Measurements from ENCODE around the gene SPATC1L. TPM values are rescaled to one million over a fixed set of nuclear protein-coding genes. Genes with fewer than 3 reads are reported as not detected.
"Not testable (repeated sequence)": the region's sequence is repeated elsewhere in the genome, so short reads cannot be mapped to it uniquely, and the experiment has no call there.

Gene SPATC1L
- 1 to 10 TPM; 4.2 to 4.8 TPM for total RNA-seq

DNA sequence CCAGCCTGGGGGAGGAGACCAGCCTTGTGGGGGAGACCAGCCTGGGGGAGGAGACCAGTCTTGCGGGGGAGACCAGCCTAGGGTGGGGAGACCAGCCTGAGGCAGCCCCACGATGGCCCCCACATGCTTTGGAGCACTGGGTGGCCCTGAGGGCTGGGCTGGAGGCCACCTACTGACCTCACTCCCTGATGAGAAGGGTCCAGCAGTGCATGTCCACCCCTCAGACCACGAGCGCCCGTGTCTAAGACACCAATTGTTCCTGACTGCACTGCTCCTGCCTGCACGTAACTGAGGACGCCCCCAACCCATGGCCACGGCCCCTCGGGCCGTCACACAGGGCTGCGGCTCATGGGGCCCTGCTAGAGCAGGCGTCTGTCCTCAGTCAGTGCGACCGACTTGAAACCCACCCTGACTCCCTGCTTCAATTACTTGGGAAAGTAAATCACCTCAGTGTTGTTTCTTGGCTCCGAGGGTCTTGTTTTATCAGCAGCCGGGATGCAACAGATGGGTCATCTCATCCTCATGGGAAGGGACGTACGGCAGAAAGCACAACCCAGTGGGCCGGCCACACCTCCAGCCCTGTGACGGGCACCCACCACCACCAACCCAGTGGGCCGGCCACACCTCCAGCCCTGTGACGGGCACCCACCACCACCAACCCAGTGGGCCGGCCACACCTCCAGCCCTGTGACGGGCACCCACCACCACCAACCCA is at the start of gene SPATC1L:
SPATC1L (minus strand) TSS at position 550 of the 715 bp plus-strand sequence. CDS start 1,643 bp downstream, outside the sequence.
- CTCF ChIA-PET: no interaction called here
- H3K36me3 Mint-ChIP-seq: no peaks in the 10 kb centered on the region
- ATAC-seq: peak; percentile 66

GRCh38 chr21:46229923-46230260 is 45.6 kb upstream of the SPATC1L start:
- CTCF ChIA-PET: interaction anchor here (0.7 to 3.1 kb wide), 8 partner anchors 14 to 256 kb away, joined by 3 to 11 read pairs (median 4); partner anchors contain the start of genes C21orf58, MCM3AP and YBEY
- Mint-ChIP-seq H3K27me3 (no peaks in the 10 kb centered on the region), H3K4me3 (peak overlapping the region; percentile 85), H3K27ac (peak overlapping the region; percentile 71), H3K9me3 (ENCODE audit: low read depth) (no peaks in the 10 kb centered on the region), H3K4me1 (peaks cover 61% of the 10 kb centered on the region), H3K36me3 (peaks cover 31% of the 10 kb centered on the region)
- ATAC-seq: no peak
- no peak for DNase-seq

More for the DNA sequence above, at the start of gene SPATC1L:
- H3K9me3 Mint-ChIP-seq (ENCODE audit: low read depth): no peaks in the 10 kb centered on the region
- DNase-seq: peak; percentile 57
- peak within 1 kb of the TSS; percentile 76 for H3K4me3 Mint-ChIP-seq
- H3K27me3 Mint-ChIP-seq: no peaks in the 10 kb centered on the region
- peak within 1 kb of the TSS; percentile 83 for H3K27ac Mint-ChIP-seq
- H3K4me1 Mint-ChIP-seq: peaks cover 16% of the 10 kb centered on the region

- H3K4me3 Mint-ChIP-seq: peak overlapping the region; percentile 85
- CTCF ChIA-PET: interaction anchor here (0.7 to 3.1 kb wide), 9 partner anchors 14 to 256 kb away, joined by 3 to 11 read pairs (median 4); partner anchors contain the start of genes C21orf58, MCM3AP and YBEY
- peaks cover 55% of the 10 kb centered on the region for H3K4me1 Mint-ChIP-seq
- H3K27me3 Mint-ChIP-seq: no peaks in the 10 kb centered on the region
- peak overlapping the region; percentile 93 for H3K27ac Mint-ChIP-seq
- DNase-seq: no peak
- H3K9me3 Mint-ChIP-seq (ENCODE audit: low read depth): no peaks in the 10 kb centered on the region
- peak; percentile 35 for ATAC-seq
- H3K36me3 Mint-ChIP-seq: peaks cover 26% of the 10 kb centered on the region
Measured at GRCh38 chr21:46229133-46229922, 45.1 kb upstream of the SPATC1L start.

DNA sequence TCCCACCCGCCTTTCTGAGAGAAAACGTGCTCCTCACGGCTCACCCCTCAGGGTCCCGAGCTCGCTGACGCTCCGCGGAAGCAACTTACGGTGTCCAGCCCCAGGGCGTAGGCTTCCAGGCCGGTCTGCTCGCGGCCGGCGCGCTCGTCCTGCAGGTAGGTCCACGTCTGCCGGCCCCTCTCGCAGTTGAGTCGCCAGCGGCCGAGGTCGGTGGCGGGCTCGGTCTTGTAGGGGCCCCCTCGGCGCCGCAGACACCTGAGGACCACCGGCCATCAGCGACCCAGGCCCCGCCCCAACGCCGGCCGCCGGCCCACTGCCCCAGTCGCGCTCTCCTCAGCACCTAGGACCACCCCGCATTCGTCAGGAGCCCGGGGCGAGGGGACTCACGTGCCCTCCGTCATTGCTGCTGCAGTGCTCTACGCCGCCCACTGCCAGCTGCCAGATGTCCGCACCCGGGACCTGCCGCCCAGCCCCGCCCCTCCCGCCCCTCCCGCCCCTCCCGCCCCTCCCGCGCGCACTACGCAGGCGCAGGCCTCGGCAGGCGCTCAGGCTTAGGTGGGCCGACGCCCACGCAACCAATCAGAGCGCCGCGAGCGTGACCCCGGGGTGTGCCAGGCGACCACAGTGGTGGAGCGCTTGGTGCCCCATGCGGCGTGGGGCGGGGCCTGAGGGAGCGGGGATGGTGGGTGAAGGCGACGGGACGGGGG is 44.2 kb upstream of the SPATC1L start, which contains the start of gene LSS:
LSS (minus strand) TSS at position 430 of the 707 bp plus-strand sequence; CDS start at position 401, 29 bp downstream.
- DNase-seq: peak; percentile 99
- no peaks in the 10 kb centered on the region for H3K27me3 Mint-ChIP-seq
- ATAC-seq: peak; percentile 96
- peaks cover 47% of the 10 kb centered on the region for H3K4me1 Mint-ChIP-seq
- peak within 1 kb of the TSS; percentile 85 for H3K4me3 Mint-ChIP-seq
- peaks cover 18% of the 10 kb centered on the region for H3K36me3 Mint-ChIP-seq
- peak within 1 kb of the TSS; percentile 93 for H3K27ac Mint-ChIP-seq
- CTCF ChIA-PET: interaction anchor here (1.3 to 3.1 kb wide), 3 partner anchors 57 to 85 kb away, joined by 3 to 11 read pairs (median 10); partner anchors contain the start of genes MCM3AP and YBEY
- no peaks in the 10 kb centered on the region for H3K9me3 Mint-ChIP-seq (ENCODE audit: low read depth)

DNA sequence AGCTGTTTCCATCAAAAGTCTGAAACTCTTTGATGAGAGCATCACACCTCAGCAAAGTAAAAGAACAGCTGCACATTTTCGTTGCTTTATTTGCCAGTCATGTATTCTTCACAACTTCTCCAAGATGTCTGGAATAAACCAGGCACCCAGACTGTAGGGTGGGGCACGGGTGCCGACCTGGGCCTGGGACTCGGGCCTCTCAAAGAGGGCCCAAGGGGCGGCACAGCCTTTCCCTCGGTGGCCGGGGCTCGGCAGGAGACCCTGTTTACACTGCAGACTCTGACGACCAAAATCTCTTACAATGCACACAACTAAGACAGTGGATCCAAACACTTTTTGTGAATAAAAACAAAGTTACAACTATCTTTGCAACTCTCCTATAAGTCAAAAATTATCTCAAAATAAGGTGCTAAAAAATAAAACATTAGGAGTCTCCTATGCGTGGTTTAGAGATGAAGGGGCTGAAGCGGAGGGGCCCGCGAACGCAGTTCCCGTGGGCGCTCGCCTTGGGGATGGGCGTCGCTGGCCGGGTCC is 43.6 kb upstream of the SPATC1L start:
- Mint-ChIP-seq H3K27me3 (no peaks in the 10 kb centered on the region), H3K4me3 (peak overlapping the region; percentile 76), H3K4me1 (peaks cover 46% of the 10 kb centered on the region), H3K27ac (peak overlapping the region; percentile 20), H3K36me3 (peaks cover 17% of the 10 kb centered on the region), H3K9me3 (ENCODE audit: low read depth) (no peaks in the 10 kb centered on the region)
- DNase-seq: peak; percentile 41
- no peak for ATAC-seq
- CTCF ChIA-PET: interaction anchor here (2.1 to 3.1 kb wide), 2 partner anchors 57 to 84 kb away, joined by 10 to 11 read pairs; partner anchors contain the start of genes MCM3AP and YBEY

DNA sequence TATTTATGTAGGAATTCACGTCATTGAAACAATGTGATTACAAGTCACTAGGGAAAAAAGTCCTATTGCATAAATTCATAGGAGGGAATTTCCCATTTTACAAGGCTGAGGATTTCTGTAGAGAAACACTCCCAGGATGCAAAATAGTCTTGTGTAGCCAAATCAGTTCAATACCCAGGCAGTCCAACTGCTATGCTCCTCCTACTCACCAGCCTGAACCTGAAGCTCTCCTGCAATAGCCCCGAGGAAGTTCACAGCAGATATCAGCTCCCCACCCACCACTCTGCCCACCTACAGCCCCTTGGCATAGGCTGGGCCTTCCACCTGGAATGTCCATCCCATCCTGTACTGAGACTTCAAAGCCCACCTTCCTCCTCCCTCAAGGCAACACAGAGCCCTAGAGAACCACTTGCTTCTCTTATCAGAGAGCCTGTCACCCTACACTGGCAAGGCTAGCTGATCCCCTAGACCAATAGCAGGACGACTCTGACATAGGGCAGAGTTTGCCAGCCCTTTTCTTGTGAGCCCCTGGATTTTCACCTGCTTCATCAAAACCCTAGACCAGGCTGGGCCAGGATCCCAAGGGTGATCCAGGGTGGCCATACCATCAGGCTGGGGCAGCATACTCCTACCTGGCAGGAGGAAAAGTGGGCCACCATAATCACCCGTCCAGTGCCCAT is 42.8 kb upstream of the SPATC1L start:
- Mint-ChIP-seq H3K4me1 (peaks cover 43% of the 10 kb centered on the region), H3K27ac (no peak overlapping the region), H3K36me3 (peaks cover 12% of the 10 kb centered on the region), H3K27me3 (no peaks in the 10 kb centered on the region), H3K9me3 (ENCODE audit: low read depth) (no peaks in the 10 kb centered on the region), H3K4me3 (peak overlapping the region; percentile 76)
- CTCF ChIA-PET: interaction anchor here (2.1 to 3.1 kb wide), 2 partner anchors 58 to 83 kb away, joined by 10 to 11 read pairs; partner anchors contain the start of genes MCM3AP and YBEY
- DNase-seq: peak; percentile 41
- no peak for ATAC-seq

DNA sequence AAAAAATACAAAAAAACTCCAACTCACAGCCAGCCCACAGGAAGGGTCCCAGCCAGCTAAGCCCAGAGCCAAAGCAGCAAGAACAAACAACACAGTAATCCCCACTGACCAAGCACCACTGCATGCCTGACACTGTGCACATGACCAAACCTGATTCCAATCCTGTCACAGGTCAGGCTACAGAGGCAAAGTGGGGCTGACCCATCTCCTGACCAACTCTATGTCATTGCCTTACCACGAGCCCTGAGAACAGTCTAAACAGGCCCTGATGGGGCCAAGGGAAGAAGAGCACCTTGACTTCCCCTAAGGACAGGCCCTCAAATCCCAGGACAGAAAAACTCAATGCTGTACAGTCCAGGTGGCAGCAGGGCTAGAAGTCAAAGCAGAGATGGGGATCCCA is 41.9 kb upstream of the SPATC1L start:
- Mint-ChIP-seq H3K36me3 (peaks cover 3% of the 10 kb centered on the region), H3K4me3 (no peak overlapping the region), H3K4me1 (peaks cover 34% of the 10 kb centered on the region)

DNA sequence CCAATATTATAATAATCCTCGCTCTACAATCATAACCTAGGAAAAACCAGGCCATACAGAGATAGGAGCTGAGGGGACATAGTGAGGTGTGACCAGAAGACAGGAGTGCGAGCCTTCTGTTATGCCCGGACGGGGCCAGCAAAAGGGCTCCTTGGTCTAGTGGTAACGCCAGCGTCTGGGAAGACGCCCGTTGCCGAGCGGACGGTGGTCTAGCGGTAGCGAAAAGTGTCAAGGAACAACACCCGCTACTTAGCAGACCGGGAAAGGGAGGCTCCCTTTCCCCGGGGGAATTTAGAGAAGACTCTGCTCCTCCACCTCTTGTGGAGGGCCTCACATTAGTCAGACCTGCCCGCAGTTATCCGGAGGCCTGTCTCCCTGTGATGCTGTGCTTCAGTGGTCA is 39.4 kb upstream of the SPATC1L start:
- ATAC-seq; H3K27ac Mint-ChIP-seq; CTCF ChIA-PET; H3K9me3 Mint-ChIP-seq (ENCODE audit: low read depth); H3K27me3 Mint-ChIP-seq; H3K36me3 Mint-ChIP-seq; H3K4me3 Mint-ChIP-seq: not testable (repeated sequence)
- peaks cover 23% of the 10 kb centered on the region for H3K4me1 Mint-ChIP-seq
- DNase-seq: peak; percentile 31

More for the DNA sequence above, 41.9 kb upstream of the SPATC1L start:
- ATAC-seq: no peak
- Mint-ChIP-seq H3K27ac (no peak overlapping the region), H3K9me3 (ENCODE audit: low read depth) (no peaks in the 10 kb centered on the region), H3K27me3 (no peaks in the 10 kb centered on the region)
- CTCF ChIA-PET: no interaction called here
- DNase-seq: no peak

DNA sequence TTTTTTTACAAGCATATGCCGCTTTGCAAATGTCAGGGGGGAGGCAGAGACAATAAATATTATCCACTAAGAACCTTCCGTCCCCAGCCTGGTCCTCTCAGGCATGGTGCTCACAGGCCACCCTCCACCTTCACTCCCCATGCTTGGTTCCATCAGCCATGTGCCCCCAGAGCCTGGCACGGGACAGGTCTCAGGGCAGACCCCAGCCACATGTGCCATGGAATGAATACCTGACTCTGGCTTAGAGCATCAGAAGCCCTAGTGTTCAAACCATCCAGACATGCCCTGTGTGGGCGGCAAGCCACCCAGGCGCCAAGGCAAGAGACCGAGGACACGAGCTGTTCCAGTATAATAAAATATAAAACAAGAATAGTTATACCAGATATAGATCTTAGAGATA is 39.0 kb upstream of the SPATC1L start:
- no peaks in the 10 kb centered on the region for H3K27me3 Mint-ChIP-seq
- DNase-seq (no peak), ATAC-seq (no peak)
- H3K9me3 Mint-ChIP-seq (ENCODE audit: low read depth): no peaks in the 10 kb centered on the region
- CTCF ChIA-PET: no interaction called here
- H3K4me3 Mint-ChIP-seq: no peak overlapping the region
- no peaks in the 10 kb centered on the region for H3K36me3 Mint-ChIP-seq
- no peak overlapping the region for H3K27ac Mint-ChIP-seq
- H3K4me1 Mint-ChIP-seq: peaks cover 23% of the 10 kb centered on the region

DNA sequence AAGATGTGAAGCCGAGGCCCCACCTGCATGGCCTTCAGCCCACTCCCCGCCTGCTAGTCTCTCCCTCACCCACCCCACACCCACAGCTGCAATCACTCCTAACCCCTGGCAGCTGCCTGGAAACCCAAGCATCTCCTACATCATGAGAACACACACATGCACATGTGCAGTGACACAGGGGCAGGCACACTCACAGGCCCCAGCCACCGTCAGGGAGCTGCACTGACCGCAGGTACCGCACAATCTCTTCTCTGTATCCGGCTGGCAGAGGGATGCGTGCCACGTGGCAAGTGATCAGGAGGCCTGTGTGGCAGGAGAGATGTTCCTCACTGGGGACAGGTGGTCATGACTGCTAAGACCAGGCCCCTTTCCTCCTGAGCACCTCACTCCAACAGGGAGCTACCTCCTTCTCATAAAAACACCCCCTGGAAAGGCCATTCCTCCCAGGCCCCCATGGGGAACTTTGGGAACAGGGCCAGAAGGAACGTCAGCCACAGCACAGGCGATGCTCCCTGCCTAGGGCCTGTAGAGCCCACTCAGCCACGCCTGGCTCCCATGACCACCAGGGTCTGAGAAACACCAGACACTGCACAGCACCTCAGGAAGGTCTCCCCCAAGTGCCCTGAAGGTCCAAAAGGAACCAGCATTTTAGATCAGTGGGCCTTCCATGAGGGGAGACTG is 38.3 kb upstream of the SPATC1L start:
- H3K9me3 Mint-ChIP-seq (ENCODE audit: low read depth): no peaks in the 10 kb centered on the region

DNA sequence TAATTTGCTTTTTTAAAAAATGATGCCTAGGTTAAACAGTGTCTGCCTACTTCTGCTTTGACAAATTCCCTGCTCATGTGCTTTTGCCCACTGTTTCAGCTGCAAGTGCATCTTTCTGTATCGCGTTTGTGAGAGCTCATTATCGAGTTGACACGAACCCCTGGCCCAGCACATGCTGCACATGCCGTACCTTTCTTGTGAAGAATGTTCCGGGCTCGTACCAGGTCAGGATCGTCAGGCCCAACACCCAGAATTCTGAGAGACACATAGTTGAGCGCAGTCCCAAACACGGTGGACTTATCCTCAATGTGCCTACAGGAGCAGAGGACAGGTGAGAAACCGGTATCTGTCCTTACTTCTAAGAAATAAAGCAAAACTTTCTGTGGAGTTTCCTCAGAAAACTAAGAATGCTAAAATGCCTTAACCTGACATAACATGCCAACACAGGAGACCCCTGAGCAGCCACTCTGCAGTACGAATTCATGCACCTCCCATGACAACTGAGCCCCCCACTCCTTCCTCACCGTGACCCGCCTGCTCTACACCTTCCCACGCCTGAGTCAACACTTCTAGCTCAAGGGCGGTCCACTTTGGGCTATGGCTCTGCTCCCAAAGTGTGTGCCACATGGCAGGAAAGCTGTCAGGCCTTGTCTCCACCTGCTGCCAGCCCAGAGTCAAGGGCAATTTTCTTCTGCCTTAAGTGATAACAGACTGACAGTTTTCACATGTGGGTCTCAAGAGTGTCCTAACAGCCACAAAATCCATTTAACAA is 37.6 kb upstream of the SPATC1L start:
- DNase-seq (peak; percentile 19), ATAC-seq (no peak)
- Mint-ChIP-seq H3K27me3 (no peaks in the 10 kb centered on the region), H3K36me3 (no peaks in the 10 kb centered on the region), H3K4me1 (peaks cover 11% of the 10 kb centered on the region), H3K27ac (no peak overlapping the region), H3K4me3 (no peak overlapping the region), H3K9me3 (ENCODE audit: low read depth) (no peaks in the 10 kb centered on the region)
- CTCF ChIA-PET: interaction anchor here (0.8 kb wide), 1 partner anchor 248 kb away, joined by 3 read pairs; no protein-coding TSS in a partner anchor

More for the DNA sequence above, 38.3 kb upstream of the SPATC1L start:
- no peak for ATAC-seq
- Mint-ChIP-seq H3K27me3 (no peaks in the 10 kb centered on the region), H3K4me1 (peaks cover 18% of the 10 kb centered on the region), H3K27ac (no peak overlapping the region), H3K4me3 (no peak overlapping the region), H3K36me3 (no peaks in the 10 kb centered on the region)
- DNase-seq: peak; percentile 36
- CTCF ChIA-PET: interaction anchor here (0.8 kb wide), 1 partner anchor 249 kb away, joined by 3 read pairs; no protein-coding TSS in a partner anchor
